ENCODE data around the gene PIP5K1C. TPM values are rescaled to one million over a fixed set of nuclear protein-coding genes. Genes with fewer than 3 reads are reported as not detected.
A peak's percentile ranks its signal among the peaks of the same experiment; 100 is the strongest.

Gene PIP5K1C
- total and polyA plus RNA-seq, 10 of the 15 experiments (the other 5 are each of a cell fraction or from before 2014, with no cell fraction given), result 0.39 to 19.6 (median 5.3) TPM

DNA sequence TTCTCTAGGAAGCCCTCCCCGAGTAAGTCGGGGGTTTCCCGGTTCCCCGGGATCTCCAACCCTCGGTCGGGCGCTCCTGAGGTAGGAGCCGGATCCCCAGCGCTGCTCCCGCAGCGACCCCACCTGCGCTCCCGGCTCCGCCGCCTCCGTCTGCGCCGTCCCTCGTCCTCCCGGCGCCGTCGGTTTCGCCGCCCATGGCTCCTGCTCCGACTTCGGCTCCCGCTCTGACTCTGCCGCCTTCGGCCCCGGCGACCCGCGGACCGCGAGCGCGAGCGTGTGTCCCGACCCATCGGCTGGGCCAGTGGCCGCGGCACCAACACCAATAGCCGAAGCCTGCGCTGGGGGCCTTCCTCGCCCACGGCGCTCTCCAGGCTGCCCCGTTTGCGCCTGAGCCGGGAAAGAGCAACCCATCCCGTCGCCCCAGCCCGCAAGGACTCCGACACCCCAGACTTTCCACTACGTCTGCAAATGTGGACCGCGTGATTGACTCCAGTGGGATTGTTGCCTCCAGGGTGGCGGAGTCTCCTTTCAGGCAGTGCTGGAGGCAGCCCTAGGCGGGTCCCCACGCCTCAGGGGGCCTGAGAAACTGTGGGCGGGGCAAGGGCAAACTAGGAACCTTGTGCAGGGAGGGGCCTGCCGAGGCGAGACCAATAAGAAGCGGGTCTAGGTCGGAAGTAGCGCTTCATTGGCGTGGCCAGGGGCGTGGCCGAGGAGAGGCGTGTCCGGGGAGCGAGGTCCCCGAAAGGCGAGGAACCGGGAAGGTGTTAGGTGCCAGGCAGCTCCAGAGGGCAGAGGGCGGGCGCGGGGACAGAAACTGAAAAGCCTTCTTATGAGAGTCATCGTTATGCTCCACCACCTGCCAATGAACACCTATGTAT is 73.6 kb downstream of the PIP5K1C start, which contains the start of gene CACTIN (continued):
- peak; percentile 42 for TF ChIP-seq SKIL (IDR thresholded peaks at IDR 0.05; ENCODE audit: low read depth, poor library complexity, severe bottlenecking)
- no peak for TF ChIP-seq JUND (IDR thresholded peaks at IDR 0.05; ENCODE audit: low read depth, low read length)
- 0 out of 2 replicates have a peak, but pooled peaks have one; percentile 17 for TF ChIP-seq NRF1 (conservative IDR thresholded peaks at IDR 0.05; ENCODE audit: low read depth, low read length)
- no peak for TF ChIP-seq SMAD1 (IDR thresholded peaks at IDR 0.05; ENCODE audit: low read depth, partially characterized antibody)
- peak; percentile 80 for TF ChIP-seq YY1 (IDR thresholded peaks at IDR 0.05; ENCODE audit: low read depth, low read length)
- TF ChIP-seq CHD2 (IDR thresholded peaks at IDR 0.05; ENCODE audit: borderline replicate concordance, low read depth, low read length), result peak; percentile 44; the same call in 1 of the 2 replicates
- no peak for TF ChIP-seq YBX1 (IDR thresholded peaks at IDR 0.05)
- TF ChIP-seq DPF2 (IDR thresholded peaks at IDR 0.05), result peak; percentile 54
- TF ChIP-seq PAX5 (IDR thresholded peaks at IDR 0.05; ENCODE audit: borderline replicate concordance, low read depth, low read length), result peak; percentile 78
- no peak for TF ChIP-seq JUNB (IDR thresholded peaks at IDR 0.05)
- peak; percentile 87 for TF ChIP-seq HCFC1 (IDR thresholded peaks at IDR 0.05; ENCODE audit: low read length)
- TF ChIP-seq SPI1 (IDR thresholded peaks at IDR 0.05; ENCODE audit: borderline replicate concordance, insufficient read depth, low read depth, low read length), result peak; percentile 30; the same call in 1 of the 2 replicates
- TF ChIP-seq MAX (IDR thresholded peaks at IDR 0.05; ENCODE audit: low read depth, low read length), result peak; percentile 96
- peak; percentile 99; the same call in 1 of the 2 replicates for TF ChIP-seq RB1 (IDR thresholded peaks at IDR 0.05; ENCODE audit: borderline replicate concordance)
- no peak for TF ChIP-seq BRCA1 (IDR thresholded peaks at IDR 0.05; ENCODE audit: low read depth, low read length)
- no peak for TF ChIP-seq SUPT20H (IDR thresholded peaks at IDR 0.05; ENCODE audit: borderline replicate concordance, control insufficient read depth, low read depth, low read length)
- peak; percentile 98 for TF ChIP-seq CBFB (IDR thresholded peaks at IDR 0.05; ENCODE audit: low read depth)
- peak; percentile 98 for TF ChIP-seq IKZF1 (conservative IDR thresholded peaks at IDR 0.05)
- no peak for TF ChIP-seq ZNF217 (IDR thresholded peaks at IDR 0.05)
- peak; percentile 62; the same call in 1 of the 2 replicates for TF ChIP-seq NR2C1 (IDR thresholded peaks at IDR 0.05)
- peak; percentile 96 for TF ChIP-seq HDGF (IDR thresholded peaks at IDR 0.05)
- peak; percentile 97 for TF ChIP-seq ZBTB33 (IDR thresholded peaks at IDR 0.05)
- no peak for TF ChIP-seq CBX3 (IDR thresholded peaks at IDR 0.05; ENCODE audit: borderline replicate concordance, low read depth)
- peak; percentile 28; the same call in 1 of the 2 replicates for TF ChIP-seq NFYB (IDR thresholded peaks at IDR 0.05; ENCODE audit: insufficient read depth, low read depth, low read length)
- TF ChIP-seq POLR2AphosphoS2 (IDR thresholded peaks at IDR 0.05; ENCODE audit: low read depth, low read length), result peak; percentile 92
- peak; percentile 99 for TF ChIP-seq STAT1 (conservative IDR thresholded peaks at IDR 0.05)
- no peak for TF ChIP-seq SREBF2 (IDR thresholded peaks at IDR 0.05; ENCODE audit: low read length)
- TF ChIP-seq TAF1 (IDR thresholded peaks at IDR 0.05; ENCODE audit: borderline replicate concordance, low read depth, low read length), result peak; percentile 54; the same call in 1 of the 2 replicates
- no peak for TF ChIP-seq ZNF384 (IDR thresholded peaks at IDR 0.05; ENCODE audit: borderline replicate concordance, low read depth, low read length)
